ENCODE results near the gene PLD1. TPM values are rescaled to one million over a fixed set of nuclear protein-coding genes. Genes with fewer than 3 reads are reported as not detected.
A peak's percentile ranks its signal among the peaks of the same experiment; 100 is the strongest.

Gene PLD1
- polyA plus RNA-seq, 4 donors, result 35.9 to 99.1 (median 72.1) TPM

DNA sequence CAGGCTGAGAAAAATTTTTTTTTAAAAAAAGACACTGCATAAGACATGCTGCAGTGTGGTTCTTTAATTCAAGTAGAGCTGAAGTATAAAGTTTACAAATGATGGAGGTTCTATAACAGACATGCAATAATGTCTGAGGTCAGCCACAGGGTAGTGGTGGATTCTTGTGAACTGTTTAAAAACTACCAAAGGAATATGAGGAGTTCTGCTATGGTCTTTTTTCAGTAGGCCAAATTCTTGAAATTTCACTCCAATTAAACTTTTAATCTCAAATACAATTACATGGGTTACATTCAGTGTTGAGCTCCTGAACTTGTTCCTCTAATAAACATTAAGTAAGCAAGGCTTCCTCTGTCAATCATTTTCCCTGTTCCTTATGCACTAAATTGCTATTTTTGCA, 122.7 kb downstream of the PLD1 start:
- Histone ChIP-seq H3K4me1 (ENCODE audit: control insufficient read depth in 3 of 3, insufficient read depth in 2 of 3, low read depth in 1 of 3, low read length in 2 of 3) (peaks cover 0 to 26% (median 8%) of the 10 kb centered on the region in 3 donors), H3K36me3 (ENCODE audit: control insufficient read depth in 3 of 3, insufficient read depth in 2 of 3, low read depth in 1 of 3, low read length in 3 of 3) (peaks cover 7 to 22% (median 7%) of the 10 kb centered on the region in 3 donors), H3K27ac (ENCODE audit: low read depth in 1 of 3, low read length in 2 of 3) (peak overlapping the region in 1 of 3 donors; percentile 3), H3K4me3 (ENCODE audit: low read depth in 1 of 3, low read length in 3 of 3) (no peak overlapping the region), H3K27me3 (ENCODE audit: control insufficient read depth in 3 of 3, insufficient read depth in 3 of 3, low read length in 3 of 3) (no peaks in the 10 kb centered on the region), H3K9me3 (ENCODE audit: control insufficient read depth in 2 of 2, insufficient read depth in 1 of 2, low read depth in 1 of 2, low read length in 1 of 2) (no peaks in the 10 kb centered on the region)
- no peak for DNase-seq
- FAIRE-seq, result no peak

DNA sequence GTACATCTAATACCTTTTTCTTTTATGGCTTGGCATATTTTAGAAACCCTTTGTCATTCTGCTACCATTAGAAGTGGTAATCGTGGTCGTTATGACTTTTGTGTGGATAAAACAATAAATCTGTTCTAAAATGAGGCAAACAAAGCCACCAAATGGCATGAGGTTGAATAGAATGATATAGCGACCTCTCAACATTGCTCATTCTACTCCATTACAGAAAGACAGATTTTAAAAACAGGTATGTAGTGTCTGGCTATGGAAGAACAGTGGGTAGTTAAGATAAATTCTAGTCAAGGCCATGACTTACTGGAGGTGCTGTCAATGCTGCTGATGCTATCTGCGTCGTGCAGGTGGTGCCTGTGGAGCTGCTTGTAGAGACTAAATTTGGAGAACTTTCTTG, 123.2 kb downstream of the PLD1 start:
- FAIRE-seq (no peak), DNase-seq (no peak)
- Histone ChIP-seq H3K27me3 (ENCODE audit: control insufficient read depth in 3 of 3, insufficient read depth in 3 of 3, low read length in 3 of 3) (no peaks in the 10 kb centered on the region), H3K9me3 (ENCODE audit: control insufficient read depth in 2 of 2, insufficient read depth in 1 of 2, low read depth in 1 of 2, low read length in 1 of 2) (no peaks in the 10 kb centered on the region), H3K4me1 (ENCODE audit: control insufficient read depth in 3 of 3, insufficient read depth in 2 of 3, low read depth in 1 of 3, low read length in 2 of 3) (peaks cover 0 to 31% (median 10%) of the 10 kb centered on the region in 3 donors), H3K27ac (ENCODE audit: low read depth in 1 of 3, low read length in 2 of 3) (peak overlapping the region in 1 of 3 donors; percentile 4), H3K4me3 (ENCODE audit: low read depth in 1 of 3, low read length in 3 of 3) (no peak overlapping the region), H3K36me3 (ENCODE audit: control insufficient read depth in 3 of 3, insufficient read depth in 2 of 3, low read depth in 1 of 3, low read length in 3 of 3) (peaks cover 7 to 19% (median 7%) of the 10 kb centered on the region in 3 donors)
- 79 to 88% (median 79%) methylated on average over 5 of the region's 5 CpGs for WGBS, 3 donors

DNA sequence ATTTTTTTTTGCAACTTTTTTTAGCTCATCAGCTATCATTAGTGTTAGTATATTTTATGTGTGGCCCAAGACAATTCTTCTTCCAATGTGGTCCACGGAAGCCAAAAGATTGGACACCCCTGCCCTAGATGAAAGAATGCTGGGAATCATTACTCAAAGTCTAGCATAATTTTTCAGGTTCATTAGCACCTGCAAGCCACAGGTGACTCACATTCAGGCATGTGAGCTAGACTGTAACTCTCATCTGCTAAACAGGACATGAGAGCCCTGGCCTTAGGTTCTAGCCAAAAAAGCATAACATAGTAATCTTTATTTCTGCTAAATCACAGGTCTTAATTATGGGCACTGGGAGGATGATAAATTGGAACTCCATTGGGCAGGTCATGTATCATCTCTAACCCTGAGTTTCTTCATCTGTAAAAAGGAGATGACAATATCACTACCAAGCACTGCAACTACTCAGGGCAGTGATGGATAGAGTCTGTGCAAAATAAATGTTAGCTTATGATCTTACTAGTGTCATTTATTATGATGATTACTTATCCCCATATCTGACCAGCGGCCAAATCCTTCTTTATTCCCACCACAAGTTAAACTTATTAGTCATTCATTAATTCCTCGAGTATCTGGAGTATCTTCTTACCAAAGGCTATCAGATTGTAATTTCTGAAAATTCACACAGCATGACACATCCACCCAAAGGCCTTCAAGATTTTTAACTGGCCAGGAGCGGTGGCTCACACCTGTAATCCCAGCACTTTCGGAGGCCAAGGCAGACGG, 125.0 kb downstream of the PLD1 start:
- no peak overlapping the region for H3K4me3 ChIP-seq (ENCODE audit: low read depth in 1 of 3, low read length in 3 of 3)
- WGBS, 3 donors, result 78 to 91% (median 88%) methylated on average over 6 of the region's 6 CpGs
- peaks cover 6 to 19% (median 7%) of the 10 kb centered on the region in 3 donors for H3K36me3 ChIP-seq (ENCODE audit: control insufficient read depth in 3 of 3, insufficient read depth in 2 of 3, low read depth in 1 of 3, low read length in 3 of 3)
- H3K27ac ChIP-seq (ENCODE audit: low read depth in 1 of 3, low read length in 2 of 3), result peak overlapping the region; percentile 80 to 93 (median 91)
- no peaks in the 10 kb centered on the region for H3K27me3 ChIP-seq (ENCODE audit: control insufficient read depth in 3 of 3, insufficient read depth in 3 of 3, low read length in 3 of 3)
- peaks cover 3 to 40% (median 10%) of the 10 kb centered on the region in 3 donors for H3K4me1 ChIP-seq (ENCODE audit: control insufficient read depth in 3 of 3, insufficient read depth in 2 of 3, low read depth in 1 of 3, low read length in 2 of 3)
- FAIRE-seq (no peak), DNase-seq (no peak)
- no peaks in the 10 kb centered on the region for H3K9me3 ChIP-seq (ENCODE audit: control insufficient read depth in 2 of 2, insufficient read depth in 1 of 2, low read depth in 1 of 2, low read length in 1 of 2)

DNA sequence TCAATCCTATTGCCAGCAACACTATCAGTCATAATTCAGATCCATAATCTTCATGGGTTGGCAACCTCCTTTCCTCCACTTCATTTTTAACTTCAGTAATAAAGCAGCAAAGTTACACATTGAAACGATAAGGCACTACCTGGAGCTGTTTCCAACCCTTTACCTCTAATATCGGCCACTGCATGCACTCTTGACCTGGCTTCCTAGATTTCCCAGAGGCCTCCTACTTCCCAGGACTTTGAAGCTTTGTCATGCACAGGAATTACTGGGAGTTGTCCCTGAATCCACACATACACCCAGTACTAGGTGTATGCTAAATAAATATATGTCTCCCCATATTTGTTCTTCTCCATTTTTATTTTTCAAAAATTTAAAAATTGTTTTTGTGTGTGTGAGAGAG, 126.1 kb downstream of the PLD1 start:
- 11 to 67% (median 36%) methylated on average over 2 of the region's 2 CpGs for WGBS, 3 donors
- Histone ChIP-seq H3K9me3 (ENCODE audit: control insufficient read depth in 2 of 2, insufficient read depth in 1 of 2, low read depth in 1 of 2, low read length in 1 of 2) (no peaks in the 10 kb centered on the region), H3K36me3 (ENCODE audit: control insufficient read depth in 3 of 3, insufficient read depth in 2 of 3, low read depth in 1 of 3, low read length in 3 of 3) (peaks cover 6 to 15% (median 7%) of the 10 kb centered on the region in 3 donors), H3K4me3 (ENCODE audit: low read depth in 1 of 3, low read length in 3 of 3) (no peak overlapping the region), H3K27ac (ENCODE audit: low read depth in 1 of 3, low read length in 2 of 3) (peak overlapping the region; percentile 80 to 93 (median 91)), H3K4me1 (ENCODE audit: control insufficient read depth in 3 of 3, insufficient read depth in 2 of 3, low read depth in 1 of 3, low read length in 2 of 3) (peaks cover 3 to 48% (median 12%) of the 10 kb centered on the region in 3 donors), H3K27me3 (ENCODE audit: control insufficient read depth in 3 of 3, insufficient read depth in 3 of 3, low read length in 3 of 3) (no peaks in the 10 kb centered on the region)
- DNase-seq (peak; percentile 83 to 96), FAIRE-seq (no peak)

DNA sequence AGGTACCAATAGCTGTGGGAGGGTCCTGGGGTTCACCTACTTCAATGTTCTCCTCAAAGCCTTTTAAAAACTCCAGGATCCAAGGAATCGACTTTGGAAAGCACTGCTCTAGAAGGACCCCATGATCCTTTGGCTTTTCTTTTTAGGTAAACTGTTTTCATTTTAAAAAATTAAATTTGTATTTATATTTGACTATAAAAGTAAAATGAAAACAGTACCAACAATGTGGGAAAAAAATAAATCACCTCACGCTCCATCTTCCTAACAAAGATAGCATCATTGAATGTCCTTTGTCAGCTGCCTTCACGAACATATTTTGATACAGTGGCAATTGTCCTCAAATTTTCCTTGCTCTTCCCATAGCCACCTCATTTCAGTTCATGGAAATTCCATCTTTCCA, 127.5 kb downstream of the PLD1 start:
- FAIRE-seq (no peak), DNase-seq (no peak)
- WGBS, 3 donors, result 91 to 93% (median 92%) methylated on average over 3 of the region's 3 CpGs
- Histone ChIP-seq H3K4me3 (ENCODE audit: low read depth in 1 of 3, low read length in 3 of 3) (no peak overlapping the region), H3K4me1 (ENCODE audit: control insufficient read depth in 3 of 3, insufficient read depth in 2 of 3, low read depth in 1 of 3, low read length in 2 of 3) (peaks cover 7 to 61% (median 19%) of the 10 kb centered on the region in 3 donors), H3K27ac (ENCODE audit: low read depth in 1 of 3, low read length in 2 of 3) (peak overlapping the region in 1 of 3 donors; percentile 91), H3K27me3 (ENCODE audit: control insufficient read depth in 3 of 3, insufficient read depth in 3 of 3, low read length in 3 of 3) (no peaks in the 10 kb centered on the region), H3K9me3 (ENCODE audit: control insufficient read depth in 2 of 2, insufficient read depth in 1 of 2, low read depth in 1 of 2, low read length in 1 of 2) (no peaks in the 10 kb centered on the region), H3K36me3 (ENCODE audit: control insufficient read depth in 3 of 3, insufficient read depth in 2 of 3, low read depth in 1 of 3, low read length in 3 of 3) (peaks cover 6 to 12% (median 7%) of the 10 kb centered on the region in 3 donors)

DNA sequence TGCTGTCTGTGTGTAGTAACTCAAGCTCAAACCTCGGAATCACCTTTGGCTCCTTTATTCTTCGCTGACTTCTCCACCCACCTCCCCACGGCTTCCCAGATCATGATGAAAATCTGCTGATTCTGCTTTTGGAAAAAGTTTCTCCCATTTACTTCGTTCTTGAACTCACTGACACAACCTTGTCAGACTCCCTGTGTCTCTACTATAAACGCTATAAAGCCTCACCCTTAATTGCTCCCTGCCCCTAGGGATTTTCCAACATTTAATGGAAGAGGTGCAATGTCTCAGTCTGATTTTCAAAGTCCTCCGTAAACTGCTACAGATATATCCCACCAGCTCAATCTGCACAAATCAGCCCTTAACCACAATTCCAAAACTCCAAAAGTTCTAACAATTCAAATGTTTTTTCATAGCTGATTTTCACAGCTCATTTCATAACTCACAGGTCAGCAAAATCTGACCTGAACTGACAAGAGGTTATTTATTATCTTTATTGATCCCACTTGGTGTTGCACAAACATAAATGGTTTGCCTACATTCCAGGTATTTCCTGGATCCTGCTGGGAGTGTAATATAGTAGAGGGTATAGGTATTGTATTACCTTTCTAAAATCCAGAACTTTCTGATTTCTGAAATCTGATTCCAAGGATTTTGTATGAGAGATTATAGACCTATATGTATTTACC, 129.4 kb downstream of the PLD1 start:
- Histone ChIP-seq H3K27ac (ENCODE audit: low read depth in 1 of 3, low read length in 2 of 3) (peak overlapping the region; percentile 27 to 78 (median 48)), H3K9me3 (ENCODE audit: control insufficient read depth in 2 of 2, insufficient read depth in 1 of 2, low read depth in 1 of 2, low read length in 1 of 2) (no peaks in the 10 kb centered on the region), H3K27me3 (ENCODE audit: control insufficient read depth in 3 of 3, insufficient read depth in 3 of 3, low read length in 3 of 3) (no peaks in the 10 kb centered on the region), H3K36me3 (ENCODE audit: control insufficient read depth in 3 of 3, insufficient read depth in 2 of 3, low read depth in 1 of 3, low read length in 3 of 3) (peaks cover 0 to 19% (median 4%) of the 10 kb centered on the region in 3 donors), H3K4me3 (ENCODE audit: low read depth in 1 of 3, low read length in 3 of 3) (no peak overlapping the region), H3K4me1 (ENCODE audit: control insufficient read depth in 3 of 3, insufficient read depth in 2 of 3, low read depth in 1 of 3, low read length in 2 of 3) (peaks cover 8 to 77% (median 25%) of the 10 kb centered on the region in 3 donors)
- WGBS, 3 donors, result 21 to 65% (median 32%) methylated on average over 6 of the region's 6 CpGs
- peak; percentile 78 to 87 for DNase-seq
- peak; percentile 15 for FAIRE-seq

DNA sequence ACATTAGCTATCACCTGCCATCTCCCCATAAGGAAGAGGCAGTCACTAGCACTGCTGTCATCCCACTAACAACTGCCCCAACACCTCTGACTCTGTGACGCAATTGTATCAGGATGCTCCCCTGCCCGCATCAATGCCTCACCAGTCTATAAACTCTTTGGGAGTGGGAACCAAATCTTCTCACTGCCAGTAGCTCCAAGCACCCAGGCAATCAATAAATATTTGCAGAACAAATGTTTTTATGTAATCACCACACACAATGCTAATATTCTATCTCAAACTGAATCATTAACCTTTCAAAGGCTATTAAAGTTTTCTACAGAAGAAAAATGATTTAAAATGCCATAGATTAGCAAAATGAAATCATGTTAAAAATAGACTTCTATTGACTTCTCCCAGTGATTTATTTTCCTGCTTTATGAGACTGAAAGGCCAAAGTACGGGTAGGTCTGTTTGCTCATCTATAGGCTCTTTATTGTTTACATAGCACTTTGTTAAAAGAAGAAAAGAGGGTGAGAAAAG, 131.3 kb downstream of the PLD1 start:
- 16 to 67% (median 46%) methylated on average over 3 of the region's 3 CpGs for WGBS, 3 donors
- Histone ChIP-seq H3K4me3 (ENCODE audit: low read depth in 1 of 3, low read length in 3 of 3) (no peak overlapping the region), H3K9me3 (ENCODE audit: control insufficient read depth in 2 of 2, insufficient read depth in 1 of 2, low read depth in 1 of 2, low read length in 1 of 2) (no peaks in the 10 kb centered on the region), H3K36me3 (ENCODE audit: control insufficient read depth in 3 of 3, insufficient read depth in 2 of 3, low read depth in 1 of 3, low read length in 3 of 3) (peaks cover 0 to 16% (median 4%) of the 10 kb centered on the region in 3 donors), H3K27ac (ENCODE audit: low read depth in 1 of 3, low read length in 2 of 3) (peak overlapping the region; percentile 55 to 78 (median 70)), H3K4me1 (ENCODE audit: control insufficient read depth in 3 of 3, insufficient read depth in 2 of 3, low read depth in 1 of 3, low read length in 2 of 3) (peaks cover 8 to 68% (median 21%) of the 10 kb centered on the region in 3 donors), H3K27me3 (ENCODE audit: control insufficient read depth in 3 of 3, insufficient read depth in 3 of 3, low read length in 3 of 3) (no peaks in the 10 kb centered on the region)
- DNase-seq, result peak; percentile 76 to 80
- FAIRE-seq, result peak; percentile 49

DNA sequence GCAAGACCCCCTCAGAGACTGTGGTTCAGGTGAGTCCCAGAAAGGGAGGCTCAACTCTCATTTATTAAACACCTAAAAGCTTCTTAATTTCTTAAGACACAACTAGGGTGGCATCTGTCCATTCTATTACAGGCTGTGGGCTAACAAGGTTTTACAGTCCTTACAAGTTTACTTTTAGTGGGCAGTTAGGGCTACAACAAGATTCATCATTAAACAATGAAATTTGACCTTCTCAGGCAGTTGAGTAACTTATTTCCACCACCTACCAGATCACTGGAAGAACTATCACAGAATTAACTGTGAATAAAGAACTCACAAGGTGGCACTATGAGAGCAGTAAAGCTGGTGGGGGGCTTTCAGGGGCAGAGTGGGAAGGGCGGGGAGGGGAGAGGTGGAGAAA, 132.6 kb downstream of the PLD1 start:
- Histone ChIP-seq H3K27me3 (ENCODE audit: control insufficient read depth in 3 of 3, insufficient read depth in 3 of 3, low read length in 3 of 3) (no peaks in the 10 kb centered on the region), H3K4me3 (ENCODE audit: low read depth in 1 of 3, low read length in 3 of 3) (peak overlapping the region in 1 of 3 donors; percentile 8), H3K4me1 (ENCODE audit: control insufficient read depth in 3 of 3, insufficient read depth in 2 of 3, low read depth in 1 of 3, low read length in 2 of 3) (peaks cover 8 to 58% (median 17%) of the 10 kb centered on the region in 3 donors), H3K27ac (ENCODE audit: low read depth in 1 of 3, low read length in 2 of 3) (peak overlapping the region; percentile 45 to 78 (median 52)), H3K36me3 (ENCODE audit: control insufficient read depth in 3 of 3, insufficient read depth in 2 of 3, low read depth in 1 of 3, low read length in 3 of 3) (peaks cover 2 to 23% (median 2%) of the 10 kb centered on the region in 3 donors), H3K9me3 (ENCODE audit: control insufficient read depth in 2 of 2, insufficient read depth in 1 of 2, low read depth in 1 of 2, low read length in 1 of 2) (no peaks in the 10 kb centered on the region)
- no peak for DNase-seq
- FAIRE-seq, result no peak
- WGBS, 3 donors, result 89 to 93% (median 89%) methylated on average over 1 of the region's 1 CpG

Data from small intestine (tissue), 7 donors.